Measurements from ENCODE around the gene VSIG1.

- TF ChIP-seq CTCF (IDR thresholded peaks at IDR 0.05; ENCODE audit: insufficient read depth, low read depth, low read length) (no peak), EZH2 (IDR thresholded peaks at IDR 0.05; ENCODE audit: insufficient read depth, low read length) (no peak)
Measured at GRCh38 chrX:108071578-108071977, 26.7 kb downstream of the VSIG1 start.

Data from astrocyte (in vitro differentiated cells and primary cell).